Natural killer cell (primary cell): Measurements from ENCODE around the gene IQSEC1. TPM values are rescaled to one million over a fixed set of nuclear protein-coding genes. Genes with fewer than 3 reads are reported as not detected.
A peak's percentile ranks its signal among the peaks of the same experiment; 100 is the strongest.

ENCODE experiments used
- ATAC-seq, 3 donors: fragments of 150-1000 bp in 2 of 3; fragments of 200-7000 bp in 1 of 3; cut with Tn5 transposase; 1 replicate in 1 of 3; 2 replicates in 2 of 3; pipeline ENCODE4 v1.10.0; 2021; ENCODE audit warnings: mild to moderate bottlenecking in 2 of 3, moderate library complexity in 2 of 3
- DNase-seq, 2 donors: peaks; one replicate each; pipeline versions ENCODE4 v3.0.0 to v3.0.0-alpha.2; 2013 to 2021; ENCODE audit warnings: mixed read lengths in 1 of 2
- H3K27ac ChIP-seq: one replicate; pipeline ENCODE4 v1.5.1; 2013; ENCODE audit warnings: mild to moderate bottlenecking, low read length
- H3K27me3 ChIP-seq: one replicate; pipeline ENCODE4 v1.6.1; 2013; ENCODE audit warnings: low read length; ENCODE audit not compliant: control insufficient read depth, insufficient read depth
- H3K36me3 ChIP-seq: one replicate; pipeline ENCODE4 v1.6.1; 2013; ENCODE audit warnings: low read length; ENCODE audit not compliant: control insufficient read depth, insufficient read depth
- H3K4me1 ChIP-seq: one replicate; pipeline ENCODE4 v1.6.1; 2013; ENCODE audit warnings: low read length; ENCODE audit not compliant: control insufficient read depth, insufficient read depth
- H3K4me3 ChIP-seq: one replicate; pipeline ENCODE4 v1.5.1; 2013; ENCODE audit warnings: low read length
- H3K9me3 ChIP-seq: one replicate; pipeline ENCODE4 v1.6.1; 2013; ENCODE audit warnings: low read length; ENCODE audit not compliant: control insufficient read depth, insufficient read depth
- H3K27ac Mint-ChIP-seq, 2 donors: one replicate each; pipeline ENCODE4 v1.8.0; 2022; ENCODE audit warnings: mild to moderate bottlenecking in 2 of 2, mixed read lengths in 2 of 2, moderate library complexity in 1 of 2
- H3K27me3 Mint-ChIP-seq, 2 donors: one replicate each; pipeline ENCODE4 v1.8.0; 2022; ENCODE audit warnings: low read depth in 2 of 2, mixed read lengths in 2 of 2
- H3K36me3 Mint-ChIP-seq: one replicate; pipeline ENCODE4 v1.8.0; 2022; ENCODE audit warnings: mixed read lengths
- H3K4me1 Mint-ChIP-seq, 2 donors: one replicate each; pipeline ENCODE4 v1.8.0; 2022; ENCODE audit warnings: mixed read lengths in 2 of 2
- H3K4me3 Mint-ChIP-seq: one replicate; pipeline ENCODE4 v1.8.0; 2022; ENCODE audit warnings: mild to moderate bottlenecking, moderate library complexity, mixed read lengths
- H3K9me3 Mint-ChIP-seq, 2 donors: one replicate each; pipeline ENCODE4 v1.8.0; 2022; ENCODE audit warnings: mixed read lengths in 2 of 2
- CTCF ChIP-seq: fragments of 200-600 bp; IDR thresholded peaks from one replicate; pipeline ENCODE4 v1.8.0; 2022; ENCODE audit warnings: antibody characterized with exemption
- WGBS: methylation state at CpG from one replicate; pipeline ENCODE4 v1.1.7; 2013; ENCODE audit warnings: missing lambda C conversion rate; ENCODE audit not compliant: insufficient coverage; 5-methylcytosine and 5-hydroxymethylcytosine counted together
- intact Hi-C: fragments of 100-400 bp; cut with micrococcal nuclease; formaldehyde crosslinking; loops from one replicate; pipeline ENCODE4 v1.14.2; 2022
- total RNA-seq, 4 donors: library from RNA; stranded (reverse); fragments of 120-200 nt in 1 of 4; gene quantifications; one replicate each; pipeline versions ENCODE4 v1.2.3 to v1.2.4, GENCODE V29; 2013 to 2022

IQSEC1 gene
- total RNA-seq, 3 donors from 2014 or later (not counting 1 experiment from before 2014, with no cell fraction given) = 124 to 189 (median 138) TPM

- TF ChIP-seq CTCF = no peak
- peak overlapping the region; percentile 57 to 83 for H3K27ac Mint-ChIP-seq
- Histone ChIP-seq H3K27me3 (peaks cover 3% of the 10 kb centered on the region), H3K36me3 (peaks cover 13% of the 10 kb centered on the region), H3K4me1 (peaks cover 8% of the 10 kb centered on the region), H3K4me3 (no peak overlapping the region), H3K27ac (no peak overlapping the region), H3K9me3 (no peaks in the 10 kb centered on the region)
- no peak overlapping the region for H3K4me3 Mint-ChIP-seq
- intact Hi-C loops = loop anchor here (5.0 to 10.0 kb wide), 2 partner anchors 107 to 760 kb away; no protein-coding TSS in a partner anchor
- H3K36me3 Mint-ChIP-seq = no peaks in the 10 kb centered on the region
- peaks cover 14 to 15% of the 10 kb centered on the region in 2 donors for H3K27me3 Mint-ChIP-seq
- 83% methylated on average over 6 of the region's 6 CpGs for WGBS
- peaks cover 16 to 17% of the 10 kb centered on the region in 2 donors for H3K4me1 Mint-ChIP-seq
- no peaks in the 10 kb centered on the region for H3K9me3 Mint-ChIP-seq
- DNase-seq = no peak
- ATAC-seq = no peak
These were observed 178.6 kb downstream of the IQSEC1 start for GRCh38 chr3:12894629-12895028.

- H3K4me3 Mint-ChIP-seq = no peak overlapping the region
- intact Hi-C loops = loop anchor here (5.0 to 10.0 kb wide), 2 partner anchors 107 to 759 kb away; no protein-coding TSS in a partner anchor
These were observed 179.4 kb downstream of the IQSEC1 start for GRCh38 chr3:12893852-12894251.

GRCh38 chr3:12893247-12893646, 180.0 kb downstream of the IQSEC1 start:
- peaks cover 16 to 17% of the 10 kb centered on the region in 2 donors for H3K4me1 Mint-ChIP-seq
- intact Hi-C loops = loop anchor here (5.0 to 10.0 kb wide), 2 partner anchors 106 to 758 kb away; no protein-coding TSS in a partner anchor
- no peak for TF ChIP-seq CTCF
- H3K4me3 Mint-ChIP-seq = no peak overlapping the region
- H3K27ac ChIP-seq = no peak overlapping the region
- 100% methylated on average over 1 of the region's 2 CpGs for WGBS
- H3K9me3 ChIP-seq = no peaks in the 10 kb centered on the region
- H3K36me3 Mint-ChIP-seq = no peaks in the 10 kb centered on the region
- peaks cover 8% of the 10 kb centered on the region for H3K4me1 ChIP-seq
- H3K27ac Mint-ChIP-seq = no peak overlapping the region
- DNase-seq (no peak), ATAC-seq (no peak)
- H3K36me3 ChIP-seq = peaks cover under 1% of the 10 kb centered on the region
- peaks cover 3% of the 10 kb centered on the region for H3K27me3 ChIP-seq
- no peaks in the 10 kb centered on the region for H3K9me3 Mint-ChIP-seq
- no peak overlapping the region for H3K4me3 ChIP-seq
- peaks cover 19 to 21% of the 10 kb centered on the region in 2 donors for H3K27me3 Mint-ChIP-seq

More at GRCh38 chr3:12893852-12894251, 179.4 kb downstream of the IQSEC1 start:
- ATAC-seq = no peak
- 88% methylated on average over 8 of the region's 9 CpGs for WGBS
- no peak overlapping the region for H3K4me3 ChIP-seq
- no peaks in the 10 kb centered on the region for H3K9me3 Mint-ChIP-seq
- no peak for DNase-seq
- no peak overlapping the region for H3K27ac ChIP-seq
- H3K27ac Mint-ChIP-seq = no peak overlapping the region
- peaks cover 6% of the 10 kb centered on the region for H3K36me3 ChIP-seq
- H3K9me3 ChIP-seq = no peaks in the 10 kb centered on the region
- H3K4me1 Mint-ChIP-seq = peaks cover 16 to 17% of the 10 kb centered on the region in 2 donors
- no peak for TF ChIP-seq CTCF
- peaks cover 3% of the 10 kb centered on the region for H3K27me3 ChIP-seq
- H3K36me3 Mint-ChIP-seq = no peaks in the 10 kb centered on the region
- H3K27me3 Mint-ChIP-seq = peaks cover 14 to 17% of the 10 kb centered on the region in 2 donors
- H3K4me1 ChIP-seq = peaks cover 8% of the 10 kb centered on the region

GRCh38 chr3:12892840-12893189, 180.4 kb downstream of the IQSEC1 start:
- no peak overlapping the region for H3K27ac Mint-ChIP-seq
- H3K27me3 Mint-ChIP-seq = peaks cover 19 to 23% of the 10 kb centered on the region in 2 donors
- intact Hi-C loops = loop anchor here (1.0 to 10.0 kb wide), 4 partner anchors 25 to 758 kb away; partner anchors contain the start of gene RPL32

More at GRCh38 chr3:12892840-12893189, 180.4 kb downstream of the IQSEC1 start:
- no peaks in the 10 kb centered on the region for H3K9me3 Mint-ChIP-seq
- DNase-seq = no peak
- Histone ChIP-seq H3K27ac (no peak overlapping the region), H3K27me3 (peaks cover 3% of the 10 kb centered on the region), H3K4me3 (no peak overlapping the region), H3K36me3 (no peaks in the 10 kb centered on the region), H3K4me1 (peaks cover 8% of the 10 kb centered on the region), H3K9me3 (no peaks in the 10 kb centered on the region)
- no peak for TF ChIP-seq CTCF
- peaks cover 16 to 17% of the 10 kb centered on the region in 2 donors for H3K4me1 Mint-ChIP-seq
- H3K4me3 Mint-ChIP-seq = no peak overlapping the region
- 87% methylated on average over 3 of the region's 3 CpGs for WGBS
- no peaks in the 10 kb centered on the region for H3K36me3 Mint-ChIP-seq
- ATAC-seq = no peak
